OCI-LY3 (cell line): ENCODE data around the gene LDLRAD1.

Experiments
- EZH2phosphoT487 ChIP-seq: fragments of 200-600 bp; shearing (Covaris generic); IDR thresholded peaks from 2 replicates; pipeline ENCODE4 v1.6.1; 2018; ENCODE audit warnings: antibody characterized with exemption, mixed run types, low read depth
- TF ChIP-seq, protein P1 (sequence below): fragments of 200-600, 300-600 bp; sonication (generic); IDR thresholded peaks from 2 replicates; pipeline ENCODE4 v1.5.1; 2014; ENCODE audit warnings: antibody characterized with exemption, low read length, low read depth

DNA sequence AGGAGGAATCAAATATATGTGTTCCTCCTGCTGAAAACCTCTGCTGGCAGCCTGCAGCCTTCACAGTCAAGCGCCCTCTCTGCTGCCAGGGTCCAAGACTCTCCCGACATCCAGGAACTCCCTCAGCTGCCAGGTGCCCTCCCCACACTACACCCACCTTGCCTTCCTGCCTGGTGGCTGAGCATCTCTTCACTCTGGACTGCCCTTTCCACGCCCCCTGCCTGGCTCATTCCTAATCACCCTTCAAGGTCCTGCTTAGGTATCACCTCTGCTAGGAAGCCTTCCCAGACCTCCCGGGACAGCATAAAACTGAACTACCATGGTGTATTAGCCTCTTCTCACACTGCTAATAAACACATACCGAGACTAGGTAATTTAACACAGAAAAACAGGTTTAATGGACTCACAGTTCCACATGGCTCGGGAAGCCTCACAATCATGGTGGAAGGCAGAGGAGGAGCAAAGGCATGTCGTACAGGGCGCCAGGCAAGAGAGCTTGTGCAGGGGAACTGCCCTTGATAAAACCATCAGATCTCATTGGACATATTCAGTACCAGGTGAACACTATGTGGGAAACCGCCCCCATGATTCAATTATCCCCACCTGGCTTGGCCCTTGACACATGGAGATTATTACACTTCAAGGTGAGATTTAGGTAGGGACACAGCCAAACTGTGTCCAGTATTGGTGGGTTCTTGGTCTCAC, 15.3 kb downstream of the LDLRAD1 start:
- TF ChIP-seq, protein P1, sequence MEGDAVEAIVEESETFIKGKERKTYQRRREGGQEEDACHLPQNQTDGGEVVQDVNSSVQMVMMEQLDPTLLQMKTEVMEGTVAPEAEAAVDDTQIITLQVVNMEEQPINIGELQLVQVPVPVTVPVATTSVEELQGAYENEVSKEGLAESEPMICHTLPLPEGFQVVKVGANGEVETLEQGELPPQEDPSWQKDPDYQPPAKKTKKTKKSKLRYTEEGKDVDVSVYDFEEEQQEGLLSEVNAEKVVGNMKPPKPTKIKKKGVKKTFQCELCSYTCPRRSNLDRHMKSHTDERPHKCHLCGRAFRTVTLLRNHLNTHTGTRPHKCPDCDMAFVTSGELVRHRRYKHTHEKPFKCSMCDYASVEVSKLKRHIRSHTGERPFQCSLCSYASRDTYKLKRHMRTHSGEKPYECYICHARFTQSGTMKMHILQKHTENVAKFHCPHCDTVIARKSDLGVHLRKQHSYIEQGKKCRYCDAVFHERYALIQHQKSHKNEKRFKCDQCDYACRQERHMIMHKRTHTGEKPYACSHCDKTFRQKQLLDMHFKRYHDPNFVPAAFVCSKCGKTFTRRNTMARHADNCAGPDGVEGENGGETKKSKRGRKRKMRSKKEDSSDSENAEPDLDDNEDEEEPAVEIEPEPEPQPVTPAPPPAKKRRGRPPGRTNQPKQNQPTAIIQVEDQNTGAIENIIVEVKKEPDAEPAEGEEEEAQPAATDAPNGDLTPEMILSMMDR, result no peak
- TF ChIP-seq EZH2phosphoT487, result no peak
